IPS-18a (cell line): Measurements from ENCODE around the gene SIX5.

Source experiments
- H3K27ac ChIP-seq: one replicate; pipeline ENCODE4 v1.5.1; 2013; ENCODE audit warnings: low read length
- H3K27me3 ChIP-seq: one replicate; pipeline ENCODE4 v1.6.1; 2013; ENCODE audit warnings: mild to moderate bottlenecking, low read length; ENCODE audit not compliant: control insufficient read depth, insufficient read depth
- H3K36me3 ChIP-seq: one replicate; pipeline ENCODE4 v1.6.1; 2013; ENCODE audit warnings: low read depth, low read length; ENCODE audit not compliant: control insufficient read depth
- H3K4me1 ChIP-seq: one replicate; pipeline ENCODE4 v1.6.1; 2013; ENCODE audit warnings: low read depth, low read length; ENCODE audit not compliant: control insufficient read depth
- H3K4me3 ChIP-seq: one replicate; pipeline ENCODE4 v1.5.1; 2013; ENCODE audit warnings: low read length
- H3K9ac ChIP-seq: one replicate; pipeline ENCODE4 v1.6.1; 2013; ENCODE audit warnings: mild to moderate bottlenecking, low read length, moderate library complexity
- H3K9me3 ChIP-seq: one replicate; pipeline ENCODE4 v1.6.1; 2013; ENCODE audit warnings: low read depth, low read length; ENCODE audit not compliant: control insufficient read depth

Gene SIX5

GRCh38 chr19:45715139-45715538, 53.9 kb downstream of the SIX5 start:
- Histone ChIP-seq H3K9me3 (no peaks in the 10 kb centered on the region), H3K4me3 (no peak overlapping the region), H3K36me3 (peaks cover 10% of the 10 kb centered on the region), H3K9ac (no peak overlapping the region), H3K27me3 (no peaks in the 10 kb centered on the region), H3K27ac (no peak overlapping the region), H3K4me1 (peaks cover 18% of the 10 kb centered on the region)
